Activated CD8-positive, alpha-beta memory T cell treated with anti-CD3 and anti-CD28 coated beads, Interleukin-2, amount 50 U/mL, for 4 hours (primary cell): ENCODE data around the gene CACNA1C.
"Not testable (repeated sequence)": the region's sequence is repeated elsewhere in the genome, so short reads cannot be mapped to it uniquely, and the experiment has no call there.

Source experiments
- DNase-seq: peaks from one replicate; pipeline ENCODE4 v3.0.0-alpha.2; 2020

The CACNA1C gene

DNA sequence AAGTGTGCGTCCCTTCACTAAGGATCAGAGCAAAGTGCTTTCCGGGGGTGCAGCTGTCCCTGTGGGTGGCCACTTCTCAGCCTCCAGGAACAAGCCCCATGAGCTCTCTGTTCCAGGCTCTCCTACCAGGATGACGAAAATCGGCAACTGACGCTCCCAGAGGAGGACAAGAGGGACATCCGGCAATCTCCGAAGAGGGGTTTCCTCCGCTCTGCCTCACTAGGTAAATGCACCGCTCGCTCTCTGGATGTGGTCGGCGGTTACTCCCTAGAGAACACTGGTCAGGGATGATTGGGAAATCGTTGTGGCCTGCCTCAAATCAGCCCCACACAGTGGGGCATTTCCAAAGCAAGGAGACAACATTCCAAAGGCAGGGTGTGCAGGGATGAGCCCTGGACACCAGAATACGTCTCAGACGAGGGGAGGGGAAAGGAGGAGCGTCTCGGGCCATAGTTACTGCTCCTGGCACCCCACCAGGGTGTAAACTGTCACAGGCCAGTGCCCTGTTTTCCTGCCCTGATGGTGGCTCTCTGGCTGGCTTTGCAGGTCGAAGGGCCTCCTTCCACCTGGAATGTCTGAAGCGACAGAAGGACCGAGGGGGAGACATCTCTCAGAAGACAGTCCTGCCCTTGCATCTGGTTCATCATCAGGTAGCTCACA, 633.0 kb downstream of the CACNA1C start:
- not testable (repeated sequence) for DNase-seq

DNA sequence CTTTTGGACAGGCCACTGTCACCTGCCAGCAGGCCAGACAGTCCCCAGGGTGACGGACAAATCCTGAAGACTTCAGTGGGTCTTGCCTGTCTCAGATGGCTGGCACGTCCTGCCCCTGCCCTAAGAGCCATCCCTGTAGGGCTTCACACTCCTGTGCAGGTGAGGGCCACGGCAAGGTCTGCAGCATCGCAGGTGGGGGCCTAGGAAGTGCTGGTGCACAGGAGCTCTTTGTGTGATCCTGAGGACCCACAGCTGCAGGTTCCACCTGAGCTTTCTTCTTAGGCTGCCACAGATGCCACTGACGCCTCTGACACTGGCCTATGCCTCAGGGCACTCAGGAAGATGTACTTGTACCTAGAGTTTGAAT, 633.5 kb downstream of the CACNA1C start:
- no peak for DNase-seq

GRCh38 chr12:2687058-2687457, 634.3 kb downstream of the CACNA1C start:
- DNase-seq = no peak

DNA sequence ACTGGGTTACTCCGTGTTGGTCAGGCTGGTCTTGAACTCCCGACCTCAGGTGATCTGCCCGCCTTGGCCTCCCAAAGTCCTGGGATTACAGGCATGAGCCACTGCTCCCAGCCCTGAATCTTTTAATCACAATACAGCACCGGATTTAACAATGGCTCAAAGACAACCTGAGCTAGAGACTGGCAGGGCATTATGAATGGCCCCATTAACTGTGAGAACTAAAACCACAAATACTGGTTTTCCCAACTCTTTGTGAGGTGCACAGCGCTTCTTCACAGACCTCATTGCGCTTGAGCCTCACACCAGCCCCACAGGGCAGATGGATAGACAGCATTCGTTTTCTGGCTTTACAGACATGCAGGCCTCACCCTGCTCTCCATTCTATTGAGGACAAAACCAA, 634.9 kb downstream of the CACNA1C start:
- DNase-seq = no peak

- DNase-seq = no peak
Measured at GRCh38 chr12:2688381-2688931, 635.7 kb downstream of the CACNA1C start.

DNA sequence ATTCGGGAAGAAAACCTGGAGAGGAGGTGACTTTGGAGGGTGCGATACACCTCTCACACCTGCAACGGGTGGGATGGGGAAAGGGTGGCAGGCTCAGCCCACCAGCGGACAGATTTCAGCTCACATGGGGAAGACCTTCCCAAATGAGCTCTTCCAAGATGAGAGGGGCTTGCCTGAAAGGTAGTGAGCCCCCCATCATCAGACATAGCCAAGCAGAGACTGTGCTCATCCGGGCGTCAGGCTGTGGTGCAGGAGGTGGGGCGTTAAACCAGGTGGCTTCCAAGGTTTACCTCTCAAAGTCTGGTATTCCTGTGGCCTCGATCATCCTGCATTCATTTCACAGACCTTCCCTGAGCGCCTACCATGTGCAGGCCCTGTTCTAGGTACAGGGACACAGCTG, 636.6 kb downstream of the CACNA1C start:
- DNase-seq = no peak

DNA sequence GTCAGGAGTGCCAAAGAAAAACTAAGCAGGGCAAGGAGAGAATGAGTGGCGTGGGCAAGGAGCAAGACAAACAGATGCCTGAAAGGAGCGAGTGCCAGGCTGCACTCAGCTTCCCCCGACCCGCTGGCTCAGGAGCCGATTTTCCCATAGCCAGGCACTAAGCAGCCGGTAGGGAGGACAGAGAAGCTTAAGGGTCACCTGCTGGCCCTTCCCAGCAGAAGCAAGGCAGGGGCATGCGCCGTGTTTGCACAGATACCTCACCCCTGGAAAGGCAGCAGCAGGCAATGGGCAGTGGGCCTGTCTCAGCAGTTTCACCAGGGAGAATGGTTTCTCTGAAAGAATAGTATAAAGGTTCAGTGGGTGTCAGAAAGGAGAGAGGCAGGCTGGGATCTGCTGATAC, 637.1 kb downstream of the CACNA1C start:
- DNase-seq = no peak

DNA sequence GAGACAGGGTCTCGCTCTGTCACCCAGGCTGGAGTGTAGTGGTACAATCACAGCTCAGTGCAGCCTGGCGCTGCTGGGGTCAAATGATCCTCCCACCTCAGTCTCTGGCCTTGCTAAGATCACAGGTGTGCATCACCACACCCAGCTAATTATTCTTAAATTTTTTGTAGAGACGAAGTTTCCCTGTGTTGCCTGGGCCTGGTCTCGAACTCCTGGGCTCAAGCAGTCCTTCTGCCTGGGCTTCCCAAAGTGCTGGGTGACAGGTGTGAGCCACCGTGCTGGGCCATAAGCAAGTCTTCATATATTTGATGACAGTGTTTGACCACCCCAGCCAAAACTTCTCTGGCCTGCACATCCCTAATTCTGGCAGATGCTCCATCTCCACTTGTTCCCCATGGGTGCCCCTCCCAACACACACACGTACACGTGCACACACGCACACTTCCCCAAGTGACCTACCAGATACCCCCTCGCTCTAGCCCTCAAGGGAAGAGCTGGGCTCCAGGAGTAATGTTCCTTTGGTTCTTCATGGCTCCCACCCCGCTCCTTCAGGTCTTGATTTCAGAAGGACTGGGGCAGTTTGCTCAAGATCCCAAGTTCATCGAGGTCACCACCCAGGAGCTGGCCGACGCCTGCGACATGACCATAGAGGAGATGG, 637.7 kb downstream of the CACNA1C start:
- no peak for DNase-seq

GRCh38 chr12:2691006-2691344, 638.2 kb downstream of the CACNA1C start:
- peak; percentile 66 for DNase-seq

GRCh38 chr12:2691345-2692071, 638.7 kb downstream of the CACNA1C start:
- DNase-seq = peak; percentile 46

DNA sequence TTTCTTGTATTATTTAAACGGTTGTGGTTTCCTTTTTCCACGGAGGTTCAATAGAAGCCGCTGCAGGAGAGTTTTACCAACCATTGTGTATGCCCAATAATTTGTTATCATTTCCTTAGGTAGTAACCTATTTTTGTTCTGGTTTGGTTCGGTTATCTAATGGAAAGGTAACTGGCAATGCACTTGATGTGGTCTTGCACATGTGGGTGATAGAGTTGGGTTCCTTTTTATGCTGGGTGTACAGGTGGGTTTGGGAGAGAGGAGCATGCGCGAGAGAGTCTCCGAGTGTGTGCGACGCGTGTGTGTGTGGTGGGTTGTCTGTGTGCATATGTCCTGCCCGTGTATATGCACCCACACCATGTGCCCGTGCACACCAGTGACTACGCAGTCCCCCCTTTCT, 639.3 kb downstream of the CACNA1C start:
- DNase-seq = no peak

- no peak for DNase-seq
Measured at GRCh38 chr12:2693244-2693860, 640.6 kb downstream of the CACNA1C start.

GRCh38 chr12:2693980-2694610, 641.3 kb downstream of the CACNA1C start:
- DNase-seq = no peak

GRCh38 chr12:2696136-2696535, 643.3 kb downstream of the CACNA1C start:
- DNase-seq = no peak

DNA sequence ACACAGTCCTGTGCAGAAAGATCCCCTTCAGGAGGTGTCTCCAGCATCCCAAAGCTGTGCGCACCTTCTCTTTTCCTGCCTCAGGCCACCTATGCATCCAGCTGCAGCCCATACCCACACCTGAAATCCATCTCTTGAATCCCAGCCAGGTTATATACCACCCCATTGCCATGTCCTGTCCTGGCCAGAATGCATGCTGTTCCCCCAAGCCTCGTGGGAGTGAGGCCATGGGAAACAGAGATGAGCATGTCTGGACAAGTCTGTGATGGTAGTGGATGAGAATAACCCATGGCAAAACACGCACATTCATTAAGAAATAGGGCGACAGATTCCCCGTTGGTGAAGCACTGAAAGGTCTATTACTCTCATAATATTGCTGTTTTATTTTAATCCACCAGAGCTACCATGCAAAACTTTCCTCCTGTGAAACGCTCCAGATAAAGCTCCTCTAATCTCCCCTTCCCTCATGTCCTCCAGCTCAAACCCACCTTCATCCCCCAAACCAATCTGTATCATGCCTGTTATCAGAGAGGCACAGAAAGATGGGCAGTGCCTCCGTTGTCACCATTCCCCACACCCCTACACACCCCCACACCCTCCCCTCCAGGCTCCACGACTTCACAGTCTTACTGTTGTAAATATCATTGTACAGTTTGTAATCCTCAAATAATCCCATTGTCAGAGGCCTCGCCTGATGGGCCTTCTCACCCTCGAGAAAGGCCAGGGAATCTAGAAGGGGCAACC, 644.4 kb downstream of the CACNA1C start:
- no peak for DNase-seq

DNA sequence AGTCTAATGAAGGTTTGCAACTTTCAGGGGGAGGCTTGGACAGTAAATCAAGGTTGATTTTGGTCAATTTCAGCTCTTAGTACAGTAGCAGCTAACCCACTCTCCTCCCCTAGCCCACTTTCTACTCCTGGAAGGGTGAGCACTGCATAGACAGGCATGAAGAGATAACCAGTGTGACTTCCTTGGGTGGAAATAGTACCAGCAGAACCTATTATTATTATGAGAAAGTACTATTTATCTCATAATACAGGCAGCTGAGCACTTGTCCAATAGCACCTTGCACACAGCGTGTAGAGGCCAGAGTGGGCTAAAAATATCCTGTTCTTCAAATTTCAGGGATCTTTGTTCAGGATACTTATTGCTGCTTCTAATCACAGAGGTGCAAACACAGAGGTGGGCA, 645.8 kb downstream of the CACNA1C start:
- no peak for DNase-seq

- DNase-seq = no peak
Measured at GRCh38 chr12:2710701-2711100, 657.9 kb downstream of the CACNA1C start.

- no peak for DNase-seq
Measured at GRCh38 chr12:2719392-2719791, 666.6 kb downstream of the CACNA1C start.

DNA sequence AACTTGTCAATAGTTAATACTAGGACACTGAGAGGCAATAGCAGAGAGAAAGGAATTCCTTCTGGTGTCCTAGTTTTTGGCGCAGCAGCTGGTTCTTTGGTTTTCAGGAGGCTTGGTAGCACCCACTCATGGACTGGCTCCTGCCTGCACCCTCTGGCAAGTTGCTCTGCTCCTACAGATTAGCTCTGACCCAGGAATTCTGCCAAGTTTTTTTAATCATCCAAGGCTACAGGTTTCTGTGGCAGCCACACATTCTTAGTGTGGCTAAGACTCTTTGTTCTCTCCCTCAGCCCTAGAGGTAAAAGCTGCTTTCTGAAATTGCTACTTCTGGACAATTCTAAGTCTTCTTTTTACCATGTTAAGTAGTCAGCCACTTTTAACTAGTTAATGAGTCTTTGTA, 670.0 kb downstream of the CACNA1C start:
- DNase-seq = no peak

- no peak for DNase-seq
Measured at GRCh38 chr12:2732290-2732689, 679.5 kb downstream of the CACNA1C start.

GRCh38 chr12:2733493-2734355, 680.9 kb downstream of the CACNA1C start:
- no peak for DNase-seq
